ENCODE measurements around the gene OR1E2.

DNA sequence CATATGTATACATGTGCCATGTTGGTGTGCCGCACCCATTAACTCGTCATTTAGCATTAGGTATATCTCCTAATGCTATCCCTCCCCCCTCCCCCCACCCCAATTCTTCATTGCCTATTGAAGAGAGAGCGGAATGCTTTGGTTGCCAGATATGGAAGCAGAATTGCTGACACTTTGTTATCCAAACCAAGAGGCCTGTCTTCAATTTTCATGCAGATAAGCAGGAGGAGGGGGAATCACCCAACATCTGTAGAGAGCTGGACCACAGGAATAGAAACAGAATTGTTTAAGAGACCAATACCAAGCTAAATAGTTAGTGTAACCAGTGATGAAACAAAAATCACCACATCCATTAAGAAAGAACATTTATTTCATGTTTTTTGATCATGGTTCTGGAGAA is 49.2 kb upstream of the OR1E2 start:
- TF ChIP-seq, protein P1, sequence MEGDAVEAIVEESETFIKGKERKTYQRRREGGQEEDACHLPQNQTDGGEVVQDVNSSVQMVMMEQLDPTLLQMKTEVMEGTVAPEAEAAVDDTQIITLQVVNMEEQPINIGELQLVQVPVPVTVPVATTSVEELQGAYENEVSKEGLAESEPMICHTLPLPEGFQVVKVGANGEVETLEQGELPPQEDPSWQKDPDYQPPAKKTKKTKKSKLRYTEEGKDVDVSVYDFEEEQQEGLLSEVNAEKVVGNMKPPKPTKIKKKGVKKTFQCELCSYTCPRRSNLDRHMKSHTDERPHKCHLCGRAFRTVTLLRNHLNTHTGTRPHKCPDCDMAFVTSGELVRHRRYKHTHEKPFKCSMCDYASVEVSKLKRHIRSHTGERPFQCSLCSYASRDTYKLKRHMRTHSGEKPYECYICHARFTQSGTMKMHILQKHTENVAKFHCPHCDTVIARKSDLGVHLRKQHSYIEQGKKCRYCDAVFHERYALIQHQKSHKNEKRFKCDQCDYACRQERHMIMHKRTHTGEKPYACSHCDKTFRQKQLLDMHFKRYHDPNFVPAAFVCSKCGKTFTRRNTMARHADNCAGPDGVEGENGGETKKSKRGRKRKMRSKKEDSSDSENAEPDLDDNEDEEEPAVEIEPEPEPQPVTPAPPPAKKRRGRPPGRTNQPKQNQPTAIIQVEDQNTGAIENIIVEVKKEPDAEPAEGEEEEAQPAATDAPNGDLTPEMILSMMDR (IDR thresholded peaks at IDR 0.05), result no peak
- no peak for TF ChIP-seq POLR2A (IDR thresholded peaks at IDR 0.05)

Data from right lobe of liver (tissue), 4 donors.